ENCODE results near the gene C2CD5.
"Not testable (repeated sequence)": the region's sequence is repeated elsewhere in the genome, so short reads cannot be mapped to it uniquely, and the experiment has no call there.

DNA sequence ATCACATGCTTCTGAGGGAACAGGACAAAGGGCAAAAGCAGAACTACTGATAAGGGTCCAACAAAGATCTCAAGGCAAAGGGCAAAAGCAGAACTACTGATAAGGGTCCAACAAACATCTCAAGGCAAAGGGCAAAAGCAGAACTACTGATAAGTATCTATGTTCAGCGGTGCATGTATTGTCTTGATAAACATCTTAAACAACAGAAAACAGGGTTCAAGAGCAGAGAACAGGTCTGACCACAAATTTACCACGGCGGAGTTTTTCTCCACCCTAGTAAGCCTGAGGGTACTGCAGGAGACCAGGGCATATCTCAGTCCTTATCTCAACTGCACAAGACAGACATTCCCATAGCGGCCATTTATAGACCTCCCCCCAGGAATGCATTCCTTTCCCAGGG, 10.4 kb upstream of the C2CD5 start:
- TF ChIP-seq, protein P1, sequence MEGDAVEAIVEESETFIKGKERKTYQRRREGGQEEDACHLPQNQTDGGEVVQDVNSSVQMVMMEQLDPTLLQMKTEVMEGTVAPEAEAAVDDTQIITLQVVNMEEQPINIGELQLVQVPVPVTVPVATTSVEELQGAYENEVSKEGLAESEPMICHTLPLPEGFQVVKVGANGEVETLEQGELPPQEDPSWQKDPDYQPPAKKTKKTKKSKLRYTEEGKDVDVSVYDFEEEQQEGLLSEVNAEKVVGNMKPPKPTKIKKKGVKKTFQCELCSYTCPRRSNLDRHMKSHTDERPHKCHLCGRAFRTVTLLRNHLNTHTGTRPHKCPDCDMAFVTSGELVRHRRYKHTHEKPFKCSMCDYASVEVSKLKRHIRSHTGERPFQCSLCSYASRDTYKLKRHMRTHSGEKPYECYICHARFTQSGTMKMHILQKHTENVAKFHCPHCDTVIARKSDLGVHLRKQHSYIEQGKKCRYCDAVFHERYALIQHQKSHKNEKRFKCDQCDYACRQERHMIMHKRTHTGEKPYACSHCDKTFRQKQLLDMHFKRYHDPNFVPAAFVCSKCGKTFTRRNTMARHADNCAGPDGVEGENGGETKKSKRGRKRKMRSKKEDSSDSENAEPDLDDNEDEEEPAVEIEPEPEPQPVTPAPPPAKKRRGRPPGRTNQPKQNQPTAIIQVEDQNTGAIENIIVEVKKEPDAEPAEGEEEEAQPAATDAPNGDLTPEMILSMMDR (IDR thresholded peaks at IDR 0.05; ENCODE audit: low read length), result not testable (repeated sequence)
- TF ChIP-seq EZH2 (optimal IDR thresholded peaks at IDR 0.05; ENCODE audit: low read depth, low read length); EZH2phosphoT487 (IDR thresholded peaks at IDR 0.05; ENCODE audit: low read length): not testable (repeated sequence)
